HepG2 (cell line): Measurements from ENCODE around the gene EPB41L2. TPM values are rescaled to one million over a fixed set of nuclear protein-coding genes. Genes with fewer than 3 reads are reported as not detected.

Source experiments
- ARHGAP35 ChIP-seq: sonication (generic); formaldehyde crosslinking; IDR thresholded peaks from 2 replicates; pipeline ENCODE4 v1.9.0; 2022; ENCODE audit warnings: mild to moderate bottlenecking, inconsistent platforms, moderate library complexity, missing genetic modification reagents, borderline replicate concordance
- EHMT2 ChIP-seq: fragments of 200-600 bp; sonication (generic); IDR thresholded peaks from 2 replicates; pipeline ENCODE4 v1.7.0; 2017; ENCODE audit warnings: antibody characterized with exemption, low read depth, low read length, borderline replicate concordance
- ELF4 ChIP-seq: sonication (generic); formaldehyde crosslinking; IDR thresholded peaks from 2 replicates; pipeline ENCODE4 v1.5.0; 2020; ENCODE audit warnings: missing genetic modification reagents, mild to moderate bottlenecking, moderate library complexity, borderline replicate concordance
- EZH2 ChIP-seq: conservative IDR thresholded peaks from 2 replicates; pipeline ENCODE4 v1.6.1; 2012; ENCODE audit warnings: mild to moderate bottlenecking, low read depth, low read length, moderate library complexity
- FOXA1 ChIP-seq, 2 experiments: fragments of 450-650 bp in 1 of 2; sonication (generic) in 1 of 2; formaldehyde crosslinking in 1 of 2; IDR thresholded peaks; 2 replicates each; pipeline versions ENCODE4 v1.4.0 to v1.6.1; 2016 to 2020; ENCODE audit warnings: missing genetic modification reagents in 1 of 2
- HNRNPLL ChIP-seq: fragments of 200-400 bp; formaldehyde crosslinking; IDR thresholded peaks from 2 replicates; pipeline ENCODE4 v1.6.1; 2017; ENCODE audit warnings: mild to moderate bottlenecking, low read depth, low read length; ENCODE audit not compliant: poor library complexity, severe bottlenecking
- NFYC ChIP-seq: IDR thresholded peaks from 2 replicates; pipeline ENCODE4 v1.6.1; 2016; ENCODE audit warnings: missing genetic modification reagents, missing compliant biosample characterization
- SRSF4 ChIP-seq: fragments of 200-400 bp; formaldehyde crosslinking; IDR thresholded peaks from one replicate; pipeline ENCODE4 v1.6.1; 2018; ENCODE audit warnings: mild to moderate bottlenecking, low read depth, low read length, moderate library complexity; ENCODE audit not compliant: poor library complexity, severe bottlenecking
- ZBTB42 ChIP-seq: sonication (generic); formaldehyde crosslinking; IDR thresholded peaks from 2 replicates; pipeline ENCODE4 v1.5.0; 2020; ENCODE audit warnings: mild to moderate bottlenecking, missing genetic modification reagents
- ZNF501 ChIP-seq: sonication (generic); formaldehyde crosslinking; IDR thresholded peaks from 2 replicates; pipeline ENCODE4 v1.5.1; 2020; ENCODE audit warnings: mild to moderate bottlenecking, moderate library complexity, missing genetic modification reagents
- ZNF510 ChIP-seq: sonication (generic); formaldehyde crosslinking; IDR thresholded peaks from 2 replicates; pipeline ENCODE4 v1.4.0; 2020; ENCODE audit warnings: low read depth, mild to moderate bottlenecking, missing genetic modification reagents
- ZNF598 ChIP-seq: sonication (generic); formaldehyde crosslinking; IDR thresholded peaks from 2 replicates; pipeline ENCODE4 v1.5.1; 2020; ENCODE audit warnings: mild to moderate bottlenecking, missing genetic modification reagents, borderline replicate concordance
- ZNF629 ChIP-seq: sonication (generic); formaldehyde crosslinking; conservative IDR thresholded peaks from 2 replicates; pipeline ENCODE4 v1.5.0; 2020; ENCODE audit warnings: missing genetic modification reagents
- polyA plus RNA-seq, 8 experiments: library from polyadenylated mRNA; depleted of rRNA in 3 of 8; stranded (reverse) in 7 of 8; unstranded in 1 of 8; fragments of >200 nt; fragmentation: Illumina TruSeq in 4 of 8; extraction: Trizol in 4 of 8; gene quantifications; 2 replicates each; pipeline versions ENCODE4 v1.2.1 to v1.2.3, GENCODE V29; 2011 to 2016; ENCODE audit warnings: low read depth in 4 of 8, missing spikeins in 1 of 8, mixed read lengths in 1 of 8; ENCODE audit not compliant: insufficient read depth in 1 of 8
- total RNA-seq, 5 experiments: library from RNA; depleted of rRNA; stranded (reverse); fragments of >200 nt; fragmentation: Illumina TruSeq; extraction: Trizol; gene quantifications; 2 replicates each; pipeline ENCODE4 v1.2.3, GENCODE V29; 2016; ENCODE audit warnings: low read depth in 1 of 5
- TF ChIP-seq, protein P1 (sequence below): sonication (generic); formaldehyde crosslinking; conservative IDR thresholded peaks from 2 replicates; pipeline ENCODE4 v1.8.0; 2022; ENCODE audit warnings: low read depth, missing genetic modification reagents
- TF ChIP-seq, protein P2 (sequence below): sonication (generic); formaldehyde crosslinking; IDR thresholded peaks from 2 replicates; pipeline ENCODE4 v1.9.0; 2021; ENCODE audit warnings: mild to moderate bottlenecking, missing genetic modification reagents
- TF ChIP-seq, protein P3 (sequence below): sonication (generic); formaldehyde crosslinking; IDR thresholded peaks from 2 replicates; pipeline ENCODE4 v1.4.0; 2020; ENCODE audit warnings: missing genetic modification reagents
- TF ChIP-seq, protein P4 (sequence below): sonication (generic); formaldehyde crosslinking; IDR thresholded peaks from 2 replicates; pipeline ENCODE4 v1.5.1; 2020; ENCODE audit warnings: missing genetic modification reagents, mild to moderate bottlenecking, borderline replicate concordance

The EPB41L2 gene
- total and polyA plus RNA-seq, 2 of the 13 experiments (the other 11 are each of a cell fraction or from before 2014, with no cell fraction given): 41.7 to 56.4 TPM

DNA sequence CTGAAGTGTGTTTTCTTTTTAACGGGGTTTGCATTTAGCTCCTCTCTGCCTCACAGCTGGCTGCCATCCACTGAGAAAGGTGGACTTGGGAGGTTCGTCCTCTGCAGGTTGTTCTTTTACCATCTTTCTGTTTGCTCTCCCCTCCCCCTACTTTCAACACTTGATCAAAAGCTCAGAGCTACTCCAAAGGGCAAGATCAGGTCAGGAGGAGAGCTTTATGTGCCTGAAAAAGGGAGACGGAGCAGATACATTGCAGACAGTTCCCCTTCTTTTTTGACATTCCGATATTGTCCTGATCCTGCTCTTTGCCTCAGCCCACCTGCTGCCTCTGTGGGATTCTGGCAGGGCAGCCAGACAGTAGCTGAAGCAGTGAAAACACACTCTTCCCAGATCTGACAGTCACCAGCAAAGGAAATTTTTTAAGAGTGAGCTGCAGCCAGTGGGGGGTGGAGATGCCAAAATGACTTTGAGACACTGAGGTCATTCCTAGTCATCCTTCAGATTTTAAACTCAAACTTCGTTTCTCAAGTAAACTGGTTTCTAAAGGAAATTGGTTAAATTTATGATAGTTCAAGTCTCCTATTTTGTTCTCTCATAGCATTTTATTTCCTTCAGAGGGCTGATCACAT, 209.4 kb downstream of the EPB41L2 start (continued):
- TF ChIP-seq, protein P1, sequence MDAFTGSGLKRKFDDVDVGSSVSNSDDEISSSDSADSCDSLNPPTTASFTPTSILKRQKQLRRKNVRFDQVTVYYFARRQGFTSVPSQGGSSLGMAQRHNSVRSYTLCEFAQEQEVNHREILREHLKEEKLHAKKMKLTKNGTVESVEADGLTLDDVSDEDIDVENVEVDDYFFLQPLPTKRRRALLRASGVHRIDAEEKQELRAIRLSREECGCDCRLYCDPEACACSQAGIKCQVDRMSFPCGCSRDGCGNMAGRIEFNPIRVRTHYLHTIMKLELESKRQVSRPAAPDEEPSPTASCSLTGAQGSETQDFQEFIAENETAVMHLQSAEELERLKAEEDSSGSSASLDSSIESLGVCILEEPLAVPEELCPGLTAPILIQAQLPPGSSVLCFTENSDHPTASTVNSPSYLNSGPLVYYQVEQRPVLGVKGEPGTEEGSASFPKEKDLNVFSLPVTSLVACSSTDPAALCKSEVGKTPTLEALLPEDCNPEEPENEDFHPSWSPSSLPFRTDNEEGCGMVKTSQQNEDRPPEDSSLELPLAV (CRISPR knock-in tag): no peak
- TF ChIP-seq ZNF629 (no peak), EHMT2 (no peak), SRSF4 (no peak), NFYC (no peak), ZNF598 (CRISPR knock-in tag) (no peak), ZNF510 (CRISPR knock-in tag) (no peak), ARHGAP35 (CRISPR knock-in tag) (no peak), ZNF501 (CRISPR knock-in tag) (peak; percentile 83), ZBTB42 (no peak), HNRNPLL (no peak), ELF4 (CRISPR knock-in tag) (0 out of 2 replicates have a peak, but pooled peaks have one; percentile 69), FOXA1 (IDR thresholded peaks at IDR 0.05) (no peak), FOXA1 (CRISPR knock-in tag; IDR thresholded peaks at IDR 0.05) (peak; percentile 44; the same call in 1 of the 2 replicates), EZH2 (no peak)
- TF ChIP-seq, protein P2, sequence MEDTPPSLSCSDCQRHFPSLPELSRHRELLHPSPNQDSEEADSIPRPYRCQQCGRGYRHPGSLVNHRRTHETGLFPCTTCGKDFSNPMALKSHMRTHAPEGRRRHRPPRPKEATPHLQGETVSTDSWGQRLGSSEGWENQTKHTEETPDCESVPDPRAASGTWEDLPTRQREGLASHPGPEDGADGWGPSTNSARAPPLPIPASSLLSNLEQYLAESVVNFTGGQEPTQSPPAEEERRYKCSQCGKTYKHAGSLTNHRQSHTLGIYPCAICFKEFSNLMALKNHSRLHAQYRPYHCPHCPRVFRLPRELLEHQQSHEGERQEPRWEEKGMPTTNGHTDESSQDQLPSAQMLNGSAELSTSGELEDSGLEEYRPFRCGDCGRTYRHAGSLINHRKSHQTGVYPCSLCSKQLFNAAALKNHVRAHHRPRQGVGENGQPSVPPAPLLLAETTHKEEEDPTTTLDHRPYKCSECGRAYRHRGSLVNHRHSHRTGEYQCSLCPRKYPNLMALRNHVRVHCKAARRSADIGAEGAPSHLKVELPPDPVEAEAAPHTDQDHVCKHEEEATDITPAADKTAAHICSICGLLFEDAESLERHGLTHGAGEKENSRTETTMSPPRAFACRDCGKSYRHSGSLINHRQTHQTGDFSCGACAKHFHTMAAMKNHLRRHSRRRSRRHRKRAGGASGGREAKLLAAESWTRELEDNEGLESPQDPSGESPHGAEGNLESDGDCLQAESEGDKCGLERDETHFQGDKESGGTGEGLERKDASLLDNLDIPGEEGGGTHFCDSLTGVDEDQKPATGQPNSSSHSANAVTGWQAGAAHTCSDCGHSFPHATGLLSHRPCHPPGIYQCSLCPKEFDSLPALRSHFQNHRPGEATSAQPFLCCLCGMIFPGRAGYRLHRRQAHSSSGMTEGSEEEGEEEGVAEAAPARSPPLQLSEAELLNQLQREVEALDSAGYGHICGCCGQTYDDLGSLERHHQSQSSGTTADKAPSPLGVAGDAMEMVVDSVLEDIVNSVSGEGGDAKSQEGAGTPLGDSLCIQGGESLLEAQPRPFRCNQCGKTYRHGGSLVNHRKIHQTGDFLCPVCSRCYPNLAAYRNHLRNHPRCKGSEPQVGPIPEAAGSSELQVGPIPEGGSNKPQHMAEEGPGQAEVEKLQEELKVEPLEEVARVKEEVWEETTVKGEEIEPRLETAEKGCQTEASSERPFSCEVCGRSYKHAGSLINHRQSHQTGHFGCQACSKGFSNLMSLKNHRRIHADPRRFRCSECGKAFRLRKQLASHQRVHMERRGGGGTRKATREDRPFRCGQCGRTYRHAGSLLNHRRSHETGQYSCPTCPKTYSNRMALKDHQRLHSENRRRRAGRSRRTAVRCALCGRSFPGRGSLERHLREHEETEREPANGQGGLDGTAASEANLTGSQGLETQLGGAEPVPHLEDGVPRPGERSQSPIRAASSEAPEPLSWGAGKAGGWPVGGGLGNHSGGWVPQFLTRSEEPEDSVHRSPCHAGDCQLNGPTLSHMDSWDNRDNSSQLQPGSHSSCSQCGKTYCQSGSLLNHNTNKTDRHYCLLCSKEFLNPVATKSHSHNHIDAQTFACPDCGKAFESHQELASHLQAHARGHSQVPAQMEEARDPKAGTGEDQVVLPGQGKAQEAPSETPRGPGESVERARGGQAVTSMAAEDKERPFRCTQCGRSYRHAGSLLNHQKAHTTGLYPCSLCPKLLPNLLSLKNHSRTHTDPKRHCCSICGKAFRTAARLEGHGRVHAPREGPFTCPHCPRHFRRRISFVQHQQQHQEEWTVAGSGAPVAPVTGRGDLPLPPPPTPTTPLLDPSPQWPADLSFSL (CRISPR knock-in tag): no peak; the same call in 1 of the 2 replicates
- TF ChIP-seq, protein P3, sequence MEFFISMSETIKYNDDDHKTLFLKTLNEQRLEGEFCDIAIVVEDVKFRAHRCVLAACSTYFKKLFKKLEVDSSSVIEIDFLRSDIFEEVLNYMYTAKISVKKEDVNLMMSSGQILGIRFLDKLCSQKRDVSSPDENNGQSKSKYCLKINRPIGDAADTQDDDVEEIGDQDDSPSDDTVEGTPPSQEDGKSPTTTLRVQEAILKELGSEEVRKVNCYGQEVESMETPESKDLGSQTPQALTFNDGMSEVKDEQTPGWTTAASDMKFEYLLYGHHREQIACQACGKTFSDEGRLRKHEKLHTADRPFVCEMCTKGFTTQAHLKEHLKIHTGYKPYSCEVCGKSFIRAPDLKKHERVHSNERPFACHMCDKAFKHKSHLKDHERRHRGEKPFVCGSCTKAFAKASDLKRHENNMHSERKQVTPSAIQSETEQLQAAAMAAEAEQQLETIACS: no peak
- TF ChIP-seq, protein P4, sequence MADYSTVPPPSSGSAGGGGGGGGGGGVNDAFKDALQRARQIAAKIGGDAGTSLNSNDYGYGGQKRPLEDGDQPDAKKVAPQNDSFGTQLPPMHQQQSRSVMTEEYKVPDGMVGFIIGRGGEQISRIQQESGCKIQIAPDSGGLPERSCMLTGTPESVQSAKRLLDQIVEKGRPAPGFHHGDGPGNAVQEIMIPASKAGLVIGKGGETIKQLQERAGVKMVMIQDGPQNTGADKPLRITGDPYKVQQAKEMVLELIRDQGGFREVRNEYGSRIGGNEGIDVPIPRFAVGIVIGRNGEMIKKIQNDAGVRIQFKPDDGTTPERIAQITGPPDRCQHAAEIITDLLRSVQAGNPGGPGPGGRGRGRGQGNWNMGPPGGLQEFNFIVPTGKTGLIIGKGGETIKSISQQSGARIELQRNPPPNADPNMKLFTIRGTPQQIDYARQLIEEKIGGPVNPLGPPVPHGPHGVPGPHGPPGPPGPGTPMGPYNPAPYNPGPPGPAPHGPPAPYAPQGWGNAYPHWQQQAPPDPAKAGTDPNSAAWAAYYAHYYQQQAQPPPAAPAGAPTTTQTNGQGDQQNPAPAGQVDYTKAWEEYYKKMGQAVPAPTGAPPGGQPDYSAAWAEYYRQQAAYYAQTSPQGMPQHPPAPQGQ (CRISPR knock-in tag): no peak
